Activated CD8-positive, alpha-beta T cell treated with anti-CD3 and anti-CD28 coated beads for 36 hours (primary cell): ENCODE measurements around the gene COMMD1. TPM values are rescaled to one million over a fixed set of nuclear protein-coding genes. Genes with fewer than 3 reads are reported as not detected.
"Not testable (repeated sequence)": the region's sequence is repeated elsewhere in the genome, so short reads cannot be mapped to it uniquely, and the experiment has no call there.

ENCODE experiments used
- ATAC-seq: fragments of 200-7000 bp; cut with Tn5 transposase; one replicate; pipeline ENCODE4 v1.10.0; 2021; ENCODE audit warnings: mild to moderate bottlenecking, moderate library complexity
- CTCF ChIA-PET: fragments of 350-600 bp; sonication (Branson Sonifier 250); formaldehyde crosslinking; loops from one replicate; lab custom pipeline; 2021; ENCODE audit warnings: antibody characterized with exemption; lab: Charles Lee
- POLR2A ChIA-PET: fragments of 350-600 bp; sonication (Branson Sonifier 250); formaldehyde crosslinking; loops from one replicate; lab custom pipeline; 2021; ENCODE audit warnings: antibody characterized with exemption; lab: Charles Lee
- DNase-seq: peaks from one replicate; pipeline ENCODE4 v3.0.0-alpha.2; 2020
- H3K27ac Mint-ChIP-seq: one replicate; pipeline ENCODE4 v1.8.0; 2021; ENCODE audit warnings: mild to moderate bottlenecking, mixed read lengths
- H3K27me3 Mint-ChIP-seq: one replicate; pipeline ENCODE4 v1.8.0; 2021; ENCODE audit warnings: mixed read lengths
- H3K36me3 Mint-ChIP-seq: one replicate; pipeline ENCODE4 v1.8.0; 2021; ENCODE audit warnings: low read depth, mixed read lengths
- H3K4me1 Mint-ChIP-seq: one replicate; pipeline ENCODE4 v1.8.0; 2021; ENCODE audit warnings: low read depth, mixed read lengths
- H3K4me3 Mint-ChIP-seq: one replicate; pipeline ENCODE4 v1.8.0; 2021; ENCODE audit warnings: mild to moderate bottlenecking, moderate library complexity, mixed read lengths
- H3K9me3 Mint-ChIP-seq: one replicate; pipeline ENCODE4 v1.8.0; 2021; ENCODE audit warnings: mixed read lengths
- intact Hi-C: fragments of 100-400 bp; cut with micrococcal nuclease; formaldehyde crosslinking; loops from one replicate; pipeline ENCODE4 v1.10.0; 2022
- total RNA-seq, 2 experiments: library from RNA; stranded (reverse); gene quantifications; one replicate each; pipeline ENCODE4 v1.2.3, GENCODE V29; 2021
- TF ChIP-seq, protein P1 (sequence below): fragments of 200-600 bp; IDR thresholded peaks from one replicate; pipeline ENCODE4 v1.8.0; 2022; ENCODE audit warnings: antibody characterized with exemption, mild to moderate bottlenecking

COMMD1 gene
- total RNA-seq, 2 experiments from 2014 or later: 25.3 to 27.0 TPM

DNA sequence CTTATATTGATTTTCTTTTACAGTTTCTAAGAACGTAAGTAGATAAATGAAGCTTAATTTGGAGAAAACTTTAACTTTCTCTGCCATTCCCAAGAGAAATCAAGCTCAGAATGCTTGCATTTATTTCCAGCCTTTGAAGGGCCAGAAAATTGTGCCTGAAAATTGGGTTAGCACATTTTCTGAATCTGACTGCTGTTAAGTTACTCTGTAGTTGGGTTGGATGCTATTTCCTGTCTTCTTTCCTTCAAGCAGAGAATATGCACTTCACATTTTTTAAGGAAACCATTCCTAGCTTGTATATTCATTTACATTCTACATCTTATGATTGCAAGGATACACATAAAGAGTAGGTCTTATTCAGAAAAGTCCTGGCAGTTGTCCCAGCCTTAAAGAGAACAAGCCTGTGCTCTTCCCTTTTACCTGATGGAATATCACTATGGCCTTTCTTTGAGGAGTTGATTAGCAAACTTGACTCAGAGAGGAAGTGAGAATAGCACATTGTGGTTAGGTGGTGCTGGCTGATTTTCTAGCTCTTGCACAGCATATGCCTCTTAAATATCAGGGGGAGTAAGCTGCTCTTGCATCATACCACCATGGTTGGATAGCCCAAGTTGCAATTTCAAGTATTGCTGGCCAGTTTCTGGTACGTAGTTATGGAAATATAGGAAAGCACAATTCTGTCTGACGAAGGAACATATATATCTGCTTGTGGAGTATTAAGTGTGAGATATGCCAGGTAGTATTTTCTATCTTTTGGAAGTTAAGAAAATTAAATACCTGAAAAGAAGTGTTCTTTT, 133.7 kb downstream of the COMMD1 start:
- H3K27ac Mint-ChIP-seq: peak overlapping the region; percentile 91
- CTCF ChIA-PET: interaction anchor here (0.5 to 2.3 kb wide), 7 partner anchors 13 to 374 kb away, joined by 3 to 6 read pairs (median 3); no protein-coding TSS in a partner anchor
- H3K4me3 Mint-ChIP-seq: no peak overlapping the region
- TF ChIP-seq, protein P1, sequence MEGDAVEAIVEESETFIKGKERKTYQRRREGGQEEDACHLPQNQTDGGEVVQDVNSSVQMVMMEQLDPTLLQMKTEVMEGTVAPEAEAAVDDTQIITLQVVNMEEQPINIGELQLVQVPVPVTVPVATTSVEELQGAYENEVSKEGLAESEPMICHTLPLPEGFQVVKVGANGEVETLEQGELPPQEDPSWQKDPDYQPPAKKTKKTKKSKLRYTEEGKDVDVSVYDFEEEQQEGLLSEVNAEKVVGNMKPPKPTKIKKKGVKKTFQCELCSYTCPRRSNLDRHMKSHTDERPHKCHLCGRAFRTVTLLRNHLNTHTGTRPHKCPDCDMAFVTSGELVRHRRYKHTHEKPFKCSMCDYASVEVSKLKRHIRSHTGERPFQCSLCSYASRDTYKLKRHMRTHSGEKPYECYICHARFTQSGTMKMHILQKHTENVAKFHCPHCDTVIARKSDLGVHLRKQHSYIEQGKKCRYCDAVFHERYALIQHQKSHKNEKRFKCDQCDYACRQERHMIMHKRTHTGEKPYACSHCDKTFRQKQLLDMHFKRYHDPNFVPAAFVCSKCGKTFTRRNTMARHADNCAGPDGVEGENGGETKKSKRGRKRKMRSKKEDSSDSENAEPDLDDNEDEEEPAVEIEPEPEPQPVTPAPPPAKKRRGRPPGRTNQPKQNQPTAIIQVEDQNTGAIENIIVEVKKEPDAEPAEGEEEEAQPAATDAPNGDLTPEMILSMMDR: no peak
- intact Hi-C loops: loop anchor here (10.0 kb wide), 1 partner anchor 266 kb away; no protein-coding TSS in a partner anchor
- peaks cover 9% of the 10 kb centered on the region for H3K36me3 Mint-ChIP-seq
- H3K4me1 Mint-ChIP-seq: peaks cover 20% of the 10 kb centered on the region
- DNase-seq: peak; percentile 73
- POLR2A ChIA-PET: interaction anchor here (1.4 kb wide), 1 partner anchor 170 kb away, joined by 3 read pairs; no protein-coding TSS in a partner anchor
- H3K9me3 Mint-ChIP-seq: no peaks in the 10 kb centered on the region
- peak; percentile 97 for ATAC-seq
- no peaks in the 10 kb centered on the region for H3K27me3 Mint-ChIP-seq

DNA sequence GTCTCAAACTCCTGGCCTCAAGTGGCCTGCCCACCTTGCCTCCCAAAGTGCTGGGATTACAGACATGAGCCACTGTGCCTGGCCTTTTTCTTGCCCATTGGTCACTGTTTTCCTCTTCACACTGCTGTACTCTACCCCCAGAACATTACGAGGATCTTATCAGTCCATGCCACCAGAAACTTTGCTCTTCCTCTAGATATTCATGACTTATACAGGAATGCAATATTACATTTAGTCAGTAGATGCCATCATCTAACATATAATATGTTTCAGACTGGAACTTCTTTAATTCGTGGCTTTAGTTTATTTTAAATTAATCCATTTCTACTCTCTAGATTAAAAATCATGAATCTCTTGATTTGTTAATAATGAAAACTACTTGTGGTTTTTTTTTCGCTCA, 135.5 kb downstream of the COMMD1 start:
- ChIA-PET CTCF (no interaction called here), POLR2A (no interaction called here)
- ATAC-seq (no peak), DNase-seq (no peak)
- Mint-ChIP-seq H3K27ac (peak overlapping the region; percentile 11), H3K4me1 (peaks cover 20% of the 10 kb centered on the region), H3K4me3 (no peak overlapping the region), H3K36me3 (peaks cover 14% of the 10 kb centered on the region), H3K9me3 (peaks cover 4% of the 10 kb centered on the region), H3K27me3 (no peaks in the 10 kb centered on the region)
- TF ChIP-seq, protein P1: no peak
- intact Hi-C loops: no loop called here

DNA sequence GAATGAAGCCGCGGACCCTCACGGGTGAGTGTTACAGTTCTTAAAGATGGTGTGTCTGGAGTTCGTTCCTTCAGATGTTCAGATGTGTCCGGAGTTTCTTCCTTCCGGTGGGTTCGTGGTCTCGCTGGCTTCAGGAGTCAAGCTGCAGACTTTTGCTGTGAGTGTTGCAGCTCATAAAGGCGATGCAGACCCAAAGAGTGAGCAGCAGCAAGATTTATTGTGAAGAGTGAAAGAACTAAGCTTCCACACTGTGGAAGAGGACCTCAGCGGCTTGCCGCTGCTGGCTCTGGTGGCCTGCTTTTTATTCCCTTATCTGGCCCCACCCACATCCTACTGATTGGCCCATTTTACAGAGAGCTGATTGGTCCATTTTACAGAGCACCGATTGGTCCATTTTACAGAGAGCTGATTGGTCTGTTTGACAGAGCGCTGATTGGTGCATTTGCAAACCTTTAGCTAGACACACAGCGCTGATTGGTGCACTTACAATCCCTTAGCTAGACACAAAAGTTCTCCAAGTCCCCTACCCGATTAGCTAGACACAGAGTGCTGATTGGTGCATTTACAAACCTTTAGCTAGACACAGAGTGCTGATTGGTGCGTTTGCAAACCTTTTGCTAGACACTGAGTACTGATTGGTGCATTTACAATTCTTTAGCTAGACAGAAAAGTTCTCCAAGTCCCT, 136.4 kb downstream of the COMMD1 start:
- ATAC-seq, CTCF ChIA-PET, POLR2A ChIA-PET, H3K27ac Mint-ChIP-seq, H3K27me3 Mint-ChIP-seq, H3K9me3 Mint-ChIP-seq, DNase-seq, intact Hi-C loops: not testable (repeated sequence)
- peaks cover 14% of the 10 kb centered on the region for H3K36me3 Mint-ChIP-seq
- peak overlapping the region; percentile 8 for H3K4me3 Mint-ChIP-seq
- peaks cover 20% of the 10 kb centered on the region for H3K4me1 Mint-ChIP-seq

DNA sequence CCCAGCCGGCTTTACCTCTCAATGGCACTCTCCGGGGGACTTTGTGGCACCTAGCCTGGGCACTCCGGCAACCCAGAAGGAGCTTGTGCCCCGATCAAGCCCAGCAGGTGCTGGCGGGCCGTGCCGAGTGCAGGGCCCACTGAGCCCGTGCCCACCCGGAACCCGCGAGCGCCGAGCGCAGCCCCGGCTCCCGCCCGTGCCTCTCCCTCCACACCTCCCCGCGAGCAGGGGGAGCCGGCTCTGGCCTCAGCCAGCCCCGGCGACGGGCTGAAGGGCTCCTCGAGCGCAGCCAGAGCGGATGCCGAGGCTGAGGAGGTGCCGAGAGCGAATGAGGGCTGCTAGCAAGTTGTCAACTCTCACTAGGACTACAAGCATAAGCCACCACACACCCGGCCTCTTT, 136.9 kb downstream of the COMMD1 start:
- CTCF ChIA-PET: no interaction called here
- TF ChIP-seq, protein P1: no peak
- Mint-ChIP-seq H3K4me3 (no peak overlapping the region), H3K27me3 (no peaks in the 10 kb centered on the region), H3K36me3 (peaks cover 14% of the 10 kb centered on the region), H3K4me1 (peaks cover 20% of the 10 kb centered on the region), H3K9me3 (peaks cover 4% of the 10 kb centered on the region), H3K27ac (no peak overlapping the region)
- ATAC-seq (no peak), DNase-seq (no peak)
- POLR2A ChIA-PET: interaction anchor here (0.6 kb wide), 1 partner anchor 44 kb away, joined by 3 read pairs; no protein-coding TSS in a partner anchor
- intact Hi-C loops: no loop called here

DNA sequence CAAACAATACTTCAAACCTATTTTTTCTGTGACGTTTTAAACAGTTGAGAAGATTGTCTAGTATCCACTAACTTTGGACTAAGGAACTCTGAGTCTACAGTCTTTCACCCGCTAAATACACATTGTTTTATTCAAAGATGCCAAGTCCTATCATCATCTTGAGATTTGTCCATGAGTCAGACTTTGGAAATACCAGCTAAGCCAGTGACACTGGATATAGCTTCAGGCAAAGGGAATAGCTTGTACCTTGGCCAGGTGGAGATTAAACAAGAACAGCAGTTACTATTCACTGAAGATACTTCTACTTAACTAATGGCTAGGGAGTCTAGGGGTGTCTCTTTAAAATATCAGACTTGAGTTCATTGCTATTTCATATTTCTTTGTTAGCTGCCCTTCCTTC, 137.5 kb downstream of the COMMD1 start:
- Mint-ChIP-seq H3K27ac (no peak overlapping the region), H3K27me3 (no peaks in the 10 kb centered on the region), H3K9me3 (peaks cover 4% of the 10 kb centered on the region), H3K4me1 (peaks cover 20% of the 10 kb centered on the region), H3K36me3 (peaks cover 14% of the 10 kb centered on the region), H3K4me3 (no peak overlapping the region)
- DNase-seq (no peak), ATAC-seq (no peak)
- TF ChIP-seq, protein P1: no peak
- intact Hi-C loops: no loop called here
- POLR2A ChIA-PET: interaction anchor here (0.6 kb wide), 1 partner anchor 45 kb away, joined by 3 read pairs; no protein-coding TSS in a partner anchor
- CTCF ChIA-PET: no interaction called here
